Endothelial cell of umbilical vein (primary cell): ENCODE results near the gene FLT1. TPM values are rescaled to one million over a fixed set of nuclear protein-coding genes. Genes with fewer than 3 reads are reported as not detected.

Experiments
- Bru-seq: library from RNA; stranded (reverse); fragments of 400-500 nt; gene quantifications from one replicate; lab custom pipeline; 2021; lab: Mats Ljungman, UMichigan
- BruChase-seq, 2 experiments: library from RNA; stranded (reverse); fragments of 400-500 nt; gene quantifications; one replicate each; lab custom pipeline; 2021; lab: Mats Ljungman, UMichigan
- BruUV-seq: library from RNA; stranded (reverse); fragments of 400-500 nt; replicated peaks from 2 replicates; lab custom pipeline; 2021; lab: Mats Ljungman, UMichigan
- CTCF ChIA-PET: fragments of 300-600, 350-600 bp; sonication (Branson Sonifier 250); formaldehyde crosslinking; loops from one replicate; lab custom pipeline; 2021; ENCODE audit warnings: antibody characterized with exemption, inconsistent platforms; lab: Charles Lee
- POLR2A ChIA-PET: fragments of 300-600, 350-600 bp; sonication (Branson Sonifier 250); formaldehyde crosslinking; loops from one replicate; lab custom pipeline; 2021; ENCODE audit warnings: antibody characterized with exemption, inconsistent platforms; lab: Charles Lee
- DNase-seq: peaks from one replicate; pipeline ENCODE4 v3.0.0-alpha.2; 2011; ENCODE audit warnings: low read depth, low spot score
- FAIRE-seq: peaks from 2 replicates; lab custom pipeline; 2011; peaks lifted over from hg19 to GRCh38; lab: Jason Lieb, UNC
- H2AFZ ChIP-seq: 2 replicates; pipeline ENCODE4 v1.6.0; 2012; ENCODE audit warnings: low read depth, low read length, control low read depth, inconsistent platforms
- H3K27ac ChIP-seq: 2 replicates; pipeline ENCODE4 v1.5.1; 2011; ENCODE audit warnings: low read depth, mild to moderate bottlenecking, control low read depth, low read length, moderate library complexity; ENCODE audit not compliant: insufficient read depth
- H3K27me3 ChIP-seq, 2 experiments: 2 replicates each; pipeline versions ENCODE4 v1.6.0 to v1.6.1; 2011; ENCODE audit warnings: low read length in 2 of 2, mixed read lengths in 1 of 2; ENCODE audit not compliant: control insufficient read depth in 2 of 2, insufficient read depth in 2 of 2
- H3K36me3 ChIP-seq, 2 experiments: 2 replicates in 1 of 2; 3 replicates in 1 of 2; pipeline ENCODE4 v1.5.1; 2011; ENCODE audit warnings: low read length in 2 of 2, mild to moderate bottlenecking in 1 of 2, moderate library complexity in 1 of 2; ENCODE audit not compliant: control insufficient read depth in 2 of 2, insufficient read depth in 2 of 2; ENCODE audit errors: extremely low read depth in 1 of 2
- H3K4me1 ChIP-seq: 3 replicates; pipeline ENCODE4 v1.5.1; 2011; ENCODE audit warnings: mild to moderate bottlenecking, low read length; ENCODE audit not compliant: control insufficient read depth, insufficient read depth; ENCODE audit errors: extremely low read depth
- H3K4me2 ChIP-seq: 2 replicates; pipeline ENCODE4 v1.6.1; 2011; ENCODE audit warnings: low read length, control low read depth, mixed read lengths; ENCODE audit not compliant: insufficient read depth
- H3K4me3 ChIP-seq, 3 experiments: fragments of 200-600 bp in 1 of 3; sonication (generic), shearing (Covaris generic) in 1 of 3; replicated peaks in 1 of 3; 2 replicates each; pipeline ENCODE4 v1.5.1; 2011 to 2016; ENCODE audit warnings: control low read depth in 3 of 3, low read length in 3 of 3, mild to moderate bottlenecking in 2 of 3, inconsistent platforms in 1 of 3, low read depth in 1 of 3, moderate library complexity in 1 of 3; ENCODE audit not compliant: insufficient read depth in 1 of 3
- H3K79me2 ChIP-seq: 2 replicates; pipeline ENCODE4 v1.6.0; 2012; ENCODE audit warnings: low read length, inconsistent platforms; ENCODE audit not compliant: control insufficient read depth, insufficient read depth
- H3K9ac ChIP-seq: replicated peaks from 2 replicates; pipeline ENCODE3; 2011; ENCODE audit warnings: low read length, control low read depth; ENCODE audit not compliant: insufficient read depth; ENCODE audit errors: extremely low read depth
- H3K9me1 ChIP-seq: replicated peaks from 3 replicates; pipeline ENCODE4 v1.6.0; 2011; ENCODE audit warnings: mild to moderate bottlenecking, low read length; ENCODE audit not compliant: control insufficient read depth, insufficient read depth; ENCODE audit errors: extremely low read depth
- H3K9me3 ChIP-seq: replicated peaks from 2 replicates; pipeline ENCODE4 v1.5.1; 2012; ENCODE audit warnings: low read length, inconsistent platforms; ENCODE audit not compliant: control insufficient read depth, insufficient read depth
- H4K20me1 ChIP-seq: replicated peaks from 2 replicates; pipeline ENCODE3; 2011; ENCODE audit warnings: mild to moderate bottlenecking, low read length; ENCODE audit not compliant: control insufficient read depth, insufficient read depth; ENCODE audit errors: extremely low read depth
- CTCF ChIP-seq, 2 donors: IDR thresholded peaks; 1 replicate in 1 of 2; 2 replicates in 1 of 2; pipeline ENCODE4 v1.5.1; 2011; ENCODE audit warnings: low read length in 2 of 2, mild to moderate bottlenecking in 2 of 2, moderate library complexity in 2 of 2, control low read depth in 1 of 2, inconsistent platforms in 1 of 2, low read depth in 1 of 2; ENCODE audit not compliant: insufficient read depth in 1 of 2; ENCODE audit errors: extremely low read depth in 1 of 2
- EZH2 ChIP-seq: IDR thresholded peaks from 2 replicates; pipeline ENCODE4 v1.6.1; 2012; ENCODE audit warnings: borderline replicate concordance, low read depth, mild to moderate bottlenecking, moderate library complexity, low read length, inconsistent platforms; ENCODE audit not compliant: severe bottlenecking
- FOS ChIP-seq: IDR thresholded peaks from 2 replicates; pipeline ENCODE4 v1.6.1; 2011; ENCODE audit warnings: mild to moderate bottlenecking, low read length, moderate library complexity, borderline replicate concordance; ENCODE audit not compliant: insufficient read depth
- GATA2 ChIP-seq: IDR thresholded peaks from 2 replicates; pipeline ENCODE4 v1.7.0; 2011; ENCODE audit warnings: low read depth, mild to moderate bottlenecking, moderate library complexity, mixed read lengths, low read length; ENCODE audit not compliant: insufficient read length, insufficient read depth
- JUN ChIP-seq: IDR thresholded peaks from 2 replicates; pipeline ENCODE4 v1.6.1; 2011; ENCODE audit warnings: borderline replicate concordance, low read depth; ENCODE audit not compliant: insufficient read length, insufficient read depth
- MAX ChIP-seq: IDR thresholded peaks from 2 replicates; pipeline ENCODE4 v1.6.1; 2011; ENCODE audit not compliant: insufficient read depth, insufficient read length
- MYC ChIP-seq: IDR thresholded peaks from one replicate; pipeline ENCODE4 v1.6.1; 2011; ENCODE audit warnings: mild to moderate bottlenecking, low read depth, low read length
- POLR2A ChIP-seq: IDR thresholded peaks from 2 replicates; pipeline ENCODE4 v1.6.1; 2012; ENCODE audit warnings: low read depth, mild to moderate bottlenecking, control low read depth, low read length
- POLR2AphosphoS5 ChIP-seq: IDR thresholded peaks from 2 replicates; pipeline ENCODE4 v1.6.1; 2012; ENCODE audit warnings: low read depth, mild to moderate bottlenecking, control low read depth, low read length, moderate library complexity; ENCODE audit not compliant: insufficient read depth
- dilution Hi-C: fragments of 300-500 bp; cut with MboI; formaldehyde crosslinking; loops from one replicate; pipeline ENCODE4 v1.15.0; 2019; ENCODE audit warnings: low sequenced_read_pairs; ENCODE audit not compliant: extremely low pct_ligation_motif_present
- intact Hi-C: fragments of 100-400 bp; cut with micrococcal nuclease; formaldehyde crosslinking; loops from one replicate; pipeline ENCODE4 v1.10.0; 2022
- long read RNA-seq: library from polyadenylated mRNA; stranded (forward); transcript quantifications from one replicate; pipeline ENCODE4 v2.0.0, GENCODE V29; 2021
- polyA minus RNA-seq, 3 experiments: library from RNA; depleted of rRNA, polyadenylated mRNA; stranded (reverse); fragments of >200 nt; gene quantifications; 1 replicate in 1 of 3; 2 replicates in 2 of 3; pipeline ENCODE4 v1.2.3, GENCODE V29; 2011
- polyA plus RNA-seq, 4 experiments: library from polyadenylated mRNA; depleted of rRNA in 3 of 4; stranded (reverse) in 3 of 4; unstranded in 1 of 4; fragments of >200 nt; gene quantifications; 2 replicates each; pipeline versions ENCODE4 v1.2.1 to v1.2.3, GENCODE V29; 2011 to 2012; ENCODE audit warnings: missing spikeins in 1 of 4
- total RNA-seq: library from RNA; stranded (reverse); gene quantifications from 2 replicates; pipeline ENCODE4 v1.2.3, GENCODE V29; 2021

Gene FLT1, protein sequence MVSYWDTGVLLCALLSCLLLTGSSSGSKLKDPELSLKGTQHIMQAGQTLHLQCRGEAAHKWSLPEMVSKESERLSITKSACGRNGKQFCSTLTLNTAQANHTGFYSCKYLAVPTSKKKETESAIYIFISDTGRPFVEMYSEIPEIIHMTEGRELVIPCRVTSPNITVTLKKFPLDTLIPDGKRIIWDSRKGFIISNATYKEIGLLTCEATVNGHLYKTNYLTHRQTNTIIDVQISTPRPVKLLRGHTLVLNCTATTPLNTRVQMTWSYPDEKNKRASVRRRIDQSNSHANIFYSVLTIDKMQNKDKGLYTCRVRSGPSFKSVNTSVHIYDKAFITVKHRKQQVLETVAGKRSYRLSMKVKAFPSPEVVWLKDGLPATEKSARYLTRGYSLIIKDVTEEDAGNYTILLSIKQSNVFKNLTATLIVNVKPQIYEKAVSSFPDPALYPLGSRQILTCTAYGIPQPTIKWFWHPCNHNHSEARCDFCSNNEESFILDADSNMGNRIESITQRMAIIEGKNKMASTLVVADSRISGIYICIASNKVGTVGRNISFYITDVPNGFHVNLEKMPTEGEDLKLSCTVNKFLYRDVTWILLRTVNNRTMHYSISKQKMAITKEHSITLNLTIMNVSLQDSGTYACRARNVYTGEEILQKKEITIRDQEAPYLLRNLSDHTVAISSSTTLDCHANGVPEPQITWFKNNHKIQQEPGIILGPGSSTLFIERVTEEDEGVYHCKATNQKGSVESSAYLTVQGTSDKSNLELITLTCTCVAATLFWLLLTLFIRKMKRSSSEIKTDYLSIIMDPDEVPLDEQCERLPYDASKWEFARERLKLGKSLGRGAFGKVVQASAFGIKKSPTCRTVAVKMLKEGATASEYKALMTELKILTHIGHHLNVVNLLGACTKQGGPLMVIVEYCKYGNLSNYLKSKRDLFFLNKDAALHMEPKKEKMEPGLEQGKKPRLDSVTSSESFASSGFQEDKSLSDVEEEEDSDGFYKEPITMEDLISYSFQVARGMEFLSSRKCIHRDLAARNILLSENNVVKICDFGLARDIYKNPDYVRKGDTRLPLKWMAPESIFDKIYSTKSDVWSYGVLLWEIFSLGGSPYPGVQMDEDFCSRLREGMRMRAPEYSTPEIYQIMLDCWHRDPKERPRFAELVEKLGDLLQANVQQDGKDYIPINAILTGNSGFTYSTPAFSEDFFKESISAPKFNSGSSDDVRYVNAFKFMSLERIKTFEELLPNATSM (N-terminal part only)
- 104 and 178 TPM in 2 replicates for total RNA-seq
- polyA plus RNA-seq = 16.0 and 17.9 TPM in 2 replicates
- 19.5 and 20.7 TPM in 2 replicates for polyA plus RNA-seq (2011; cell fraction: cytosol; rRNA removed)
- polyA plus RNA-seq (2011; cell fraction: nucleus; rRNA removed) = 34.8 and 37.3 TPM in 2 replicates
- 59.0 and 77.2 TPM in 2 replicates for polyA plus RNA-seq (2012)
- 47.7 and 52.6 TPM in 2 replicates for polyA minus RNA-seq
- polyA minus RNA-seq (2011; cell fraction: cytosol; rRNA and poly(A)+ RNA removed) = not detected
- polyA minus RNA-seq (2011; cell fraction: nucleus; rRNA and poly(A)+ RNA removed) = 36.8 and 57.0 TPM in 2 replicates
- percentile 91 among the genes with signal in this experiment for Bru-seq, nascent RNA
- percentile 91 among the genes with signal in this experiment for BruChase-seq, experiment 1, labeled RNA remaining after a 6-hour chase
- BruChase-seq, experiment 2, labeled RNA remaining after a 2-hour chase = percentile 91 among the genes with signal in this experiment
- long read RNA-seq, full-length matches to known transcripts = 126 of 250 reads
- long read RNA-seq, partial matches to known transcripts = 43 of 250 reads
- long read RNA-seq, other reads (novel, unspliced or antisense) = 81 of 250 reads

- TF ChIP-seq JUN (no peak), POLR2AphosphoS5 (peak; percentile 81), POLR2A (peak; percentile 90), FOS (no peak), CTCF (IDR thresholded peaks at IDR 0.05; ENCODE audit: extremely low read depth in 1 of 2, insufficient read depth in 1 of 2, low read depth in 1 of 2, low read length in 2 of 2) (no peak), MYC (no peak), GATA2 (no peak), EZH2 (no peak), MAX (no peak)
- Histone ChIP-seq H3K9me3 (no peaks in the 10 kb centered on the region), H3K9ac (peak within 1 kb of the TSS; percentile 95), H3K4me3 (peak within 1 kb of the TSS; percentile 95 to 98 (median 96)), H3K79me2 (peaks cover 44% of the 10 kb centered on the region), H3K4me1 (peaks cover 44% of the 10 kb centered on the region), H4K20me1 (peaks cover 5% of the 10 kb centered on the region), H3K27me3 (no peaks in the 10 kb centered on the region), H2AFZ (peak within 1 kb of the TSS; percentile 84), H3K36me3 (no peaks in the 10 kb centered on the region), H3K27ac (peak within 1 kb of the TSS; percentile 85), H3K9me1 (no peaks in the 10 kb centered on the region), H3K4me2 (peak within 1 kb of the TSS; percentile 96)
- DNase-seq (peak; percentile 74), FAIRE-seq (no peak)
- dilution Hi-C loops = loop anchor here (25.0 kb wide), 1 partner anchor 183 kb away; no protein-coding TSS in a partner anchor
- ChIA-PET POLR2A (interaction anchor here (1.1 to 1.7 kb wide), 2 partner anchors 43 to 87 kb away, joined by 3 to 4 read pairs; no protein-coding TSS in a partner anchor), CTCF (interaction anchor here (0.7 to 2.1 kb wide), 6 partner anchors 15 to 172 kb away, joined by 3 to 12 read pairs (median 4); no protein-coding TSS in a partner anchor)
- BruUV-seq = no TSS peak
- intact Hi-C loops = loop anchor here (1.0 to 10.0 kb wide), 8 partner anchors 37 to 360 kb away; partner anchors contain the start of genes PAN3, POMP and SLC46A3
Observed at GRCh38 chr13:28494778-28495537, at the start of gene FLT1. Gene FLT1, minus strand, starts transcription at chr13:28495128. Its CDS starts 285 bp downstream, at chr13:28494843.
